ENCODE results near the gene GSG1L2. TPM values are rescaled to one million over a fixed set of nuclear protein-coding genes. Genes with fewer than 3 reads are reported as not detected.

The GSG1L2 gene
- total and polyA plus RNA-seq, 2 experiments from 2014 or later, result not detected

- no peak for DNase-seq (ENCODE audit: low spot score)
- Histone ChIP-seq H3K79me2 (no peaks in the 10 kb centered on the region), H3K36me3 (replicated peaks; ENCODE audit: insufficient read depth, low read depth) (no peaks in the 10 kb centered on the region), H3K4me1 (ENCODE audit: insufficient read depth) (no peaks in the 10 kb centered on the region), H3K9me2 (replicated peaks; ENCODE audit: insufficient read depth) (no peaks in the 10 kb centered on the region), H3K27ac (no peak overlapping the region), H3K9me3 (ENCODE audit: low read depth) (no peaks in the 10 kb centered on the region), H3K27me3 (no peaks in the 10 kb centered on the region), H3K4me3 (no peak overlapping the region), H4K20me1 (ENCODE audit: insufficient read depth, poor library complexity, severe bottlenecking) (no peaks in the 10 kb centered on the region), H3K4me2 (no peak overlapping the region), H2AFZ (no peak overlapping the region)
- WGBS (ENCODE audit: low lambda C conversion rate, missing lambda C conversion rate), result 65% methylated on average over 2 of the region's 2 CpGs
- TF ChIP-seq EZH2 (IDR thresholded peaks at IDR 0.05; ENCODE audit: borderline replicate concordance), result no peak
- TF ChIP-seq EZH2phosphoT487 (IDR thresholded peaks at IDR 0.05; ENCODE audit: low read depth, severe bottlenecking, unreplicated experiment), result no peak
- no peak for TF ChIP-seq CTCF (IDR thresholded peaks at IDR 0.05; ENCODE audit: poor library complexity)
These were observed 20.4 kb downstream of the GSG1L2 start for GRCh38 chr17:9801505-9801904.

GRCh38 chr17:9798724-9799123, 23.2 kb downstream of the GSG1L2 start:
- Histone ChIP-seq H3K4me1 (ENCODE audit: insufficient read depth) (no peaks in the 10 kb centered on the region), H3K27me3 (no peaks in the 10 kb centered on the region), H3K4me2 (no peak overlapping the region), H2AFZ (no peak overlapping the region), H4K20me1 (ENCODE audit: insufficient read depth, poor library complexity, severe bottlenecking) (no peaks in the 10 kb centered on the region), H3K27ac (no peak overlapping the region), H3K36me3 (replicated peaks; ENCODE audit: insufficient read depth, low read depth) (no peaks in the 10 kb centered on the region), H3K9me3 (ENCODE audit: low read depth) (no peaks in the 10 kb centered on the region), H3K79me2 (no peaks in the 10 kb centered on the region), H3K4me3 (no peak overlapping the region), H3K9me2 (replicated peaks; ENCODE audit: insufficient read depth) (no peaks in the 10 kb centered on the region)
- 82% methylated on average over 7 of the region's 7 CpGs for WGBS (ENCODE audit: low lambda C conversion rate, missing lambda C conversion rate)
- DNase-seq (ENCODE audit: low spot score), result no peak
- no peak for TF ChIP-seq CTCF (IDR thresholded peaks at IDR 0.05; ENCODE audit: poor library complexity)
- TF ChIP-seq EZH2 (IDR thresholded peaks at IDR 0.05; ENCODE audit: borderline replicate concordance), result no peak
- no peak for TF ChIP-seq EZH2phosphoT487 (IDR thresholded peaks at IDR 0.05; ENCODE audit: low read depth, severe bottlenecking, unreplicated experiment)

GRCh38 chr17:9798008-9798407, 23.9 kb downstream of the GSG1L2 start:
- Histone ChIP-seq H2AFZ (no peak overlapping the region), H3K4me1 (ENCODE audit: insufficient read depth) (no peaks in the 10 kb centered on the region)
- WGBS (ENCODE audit: low lambda C conversion rate, missing lambda C conversion rate), result 66% methylated on average over 3 of the region's 3 CpGs

More at GRCh38 chr17:9798008-9798407, 23.9 kb downstream of the GSG1L2 start:
- Histone ChIP-seq H3K27me3 (no peaks in the 10 kb centered on the region), H4K20me1 (ENCODE audit: insufficient read depth, poor library complexity, severe bottlenecking) (no peaks in the 10 kb centered on the region), H3K79me2 (no peaks in the 10 kb centered on the region), H3K9me3 (ENCODE audit: low read depth) (no peaks in the 10 kb centered on the region), H3K4me3 (no peak overlapping the region), H3K9me2 (replicated peaks; ENCODE audit: insufficient read depth) (no peaks in the 10 kb centered on the region), H3K36me3 (replicated peaks; ENCODE audit: insufficient read depth, low read depth) (no peaks in the 10 kb centered on the region), H3K4me2 (no peak overlapping the region), H3K27ac (no peak overlapping the region)
- DNase-seq (ENCODE audit: low spot score), result no peak
- TF ChIP-seq EZH2 (IDR thresholded peaks at IDR 0.05; ENCODE audit: borderline replicate concordance) (no peak), CTCF (IDR thresholded peaks at IDR 0.05; ENCODE audit: poor library complexity) (no peak), EZH2phosphoT487 (IDR thresholded peaks at IDR 0.05; ENCODE audit: low read depth, severe bottlenecking, unreplicated experiment) (no peak)

Data from hepatocyte (in vitro differentiated cells).